ENCODE results near the gene TNIP2. TPM values are rescaled to one million over a fixed set of nuclear protein-coding genes. Genes with fewer than 3 reads are reported as not detected.

TNIP2 gene
- 19.0 TPM for polyA plus RNA-seq (ENCODE audit: insufficient read length)

DNA sequence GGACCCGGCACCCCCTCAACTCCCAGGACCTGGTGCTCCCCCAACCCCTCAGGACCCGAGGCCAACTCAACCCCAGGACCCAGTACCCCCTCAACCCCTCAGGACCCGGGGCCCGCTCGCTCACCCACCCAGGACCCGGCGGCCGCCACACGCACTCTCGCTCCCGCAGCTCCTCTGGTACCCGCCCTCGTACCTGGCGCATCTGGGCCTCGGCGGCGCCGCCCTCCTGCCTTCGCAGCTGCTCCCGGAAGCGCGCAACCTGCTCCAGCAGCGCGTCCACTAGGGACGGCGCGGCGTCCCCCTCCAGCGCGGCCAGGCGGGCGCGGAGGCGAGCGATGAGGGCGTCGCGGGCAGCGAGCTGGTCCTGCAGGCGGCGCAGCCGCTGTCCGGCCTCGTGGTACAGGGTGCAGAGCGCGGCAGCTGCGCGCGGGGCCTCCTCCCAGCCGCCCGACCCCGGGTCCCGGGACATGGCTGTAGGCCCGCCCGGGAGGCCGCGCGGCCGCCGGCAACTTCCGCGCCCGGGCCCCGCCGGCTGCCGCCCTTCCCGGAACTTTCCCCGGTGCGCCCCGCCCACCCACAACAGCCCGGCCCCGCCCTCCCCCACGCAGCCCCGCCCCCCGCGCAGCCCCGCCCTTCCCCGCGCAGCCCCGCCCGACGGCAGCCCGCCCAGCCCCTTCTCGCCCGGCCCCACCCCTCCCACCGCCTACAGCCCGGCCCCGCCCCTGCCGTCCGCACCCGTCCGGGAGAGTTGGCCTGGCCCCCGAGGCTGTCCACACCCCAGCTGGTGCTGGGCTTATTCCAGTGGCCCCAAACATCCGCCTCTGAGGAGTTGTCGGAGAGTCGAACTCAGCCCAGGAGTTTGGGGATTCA, at the start of gene TNIP2:
Gene TNIP2, minus strand, starts transcription at position 516 of the 870 bp plus-strand sequence. Its CDS starts 47 bp downstream, at position 469.
- DNase-seq: peak; percentile 73

- no peak for DNase-seq
These were observed 48.9 kb upstream of the TNIP2 start for GRCh38 chr4:2804973-2805501.

GRCh38 chr4:2804449-2804972, 48.4 kb upstream of the TNIP2 start:
- DNase-seq: no peak

GRCh38 chr4:2803624-2804448, 47.7 kb upstream of the TNIP2 start:
- DNase-seq: no peak

DNA sequence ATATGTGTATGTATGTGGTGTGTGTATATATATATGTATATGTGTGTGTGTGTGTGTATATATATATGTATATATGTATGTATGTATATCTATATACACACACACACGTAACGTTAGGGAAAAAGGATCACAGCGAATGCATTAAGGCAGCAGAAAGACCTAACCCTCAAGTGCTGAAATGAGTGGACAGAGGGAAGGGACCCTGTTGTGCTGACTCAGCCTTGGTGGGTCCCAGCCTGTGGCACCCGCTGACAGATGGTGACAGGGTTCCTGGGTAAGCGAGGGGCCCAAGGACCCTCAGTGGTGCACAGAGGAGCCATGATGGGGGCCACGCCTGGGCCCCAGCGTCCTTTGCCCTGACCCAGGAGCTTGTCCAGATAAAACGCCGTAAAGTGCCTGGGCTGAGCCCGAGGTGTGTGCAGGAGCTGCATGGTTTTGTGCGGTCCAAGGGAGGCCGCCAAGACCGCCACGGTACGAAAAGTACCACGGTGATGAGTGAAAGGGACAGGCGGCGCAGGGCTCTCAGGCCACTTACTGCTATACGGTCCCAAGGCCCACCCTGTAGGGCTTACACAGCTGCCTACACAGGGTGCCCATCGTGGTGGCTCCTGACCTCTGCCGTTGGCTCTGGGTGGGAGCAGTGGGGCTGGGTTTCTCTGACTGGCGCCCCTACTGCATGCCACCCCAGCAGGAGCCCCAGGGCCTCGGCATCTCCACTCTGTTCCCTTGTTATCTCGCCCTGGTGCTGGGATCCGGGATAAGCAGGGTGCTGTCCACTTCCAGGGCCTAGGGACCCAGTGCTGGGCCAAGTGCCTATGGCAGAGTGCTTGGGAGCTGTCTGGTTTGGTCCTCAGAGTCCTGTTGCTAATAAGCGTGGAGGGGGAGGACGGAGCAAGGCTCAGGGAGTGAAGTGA, 46.7 kb upstream of the TNIP2 start:
- DNase-seq: no peak

DNA sequence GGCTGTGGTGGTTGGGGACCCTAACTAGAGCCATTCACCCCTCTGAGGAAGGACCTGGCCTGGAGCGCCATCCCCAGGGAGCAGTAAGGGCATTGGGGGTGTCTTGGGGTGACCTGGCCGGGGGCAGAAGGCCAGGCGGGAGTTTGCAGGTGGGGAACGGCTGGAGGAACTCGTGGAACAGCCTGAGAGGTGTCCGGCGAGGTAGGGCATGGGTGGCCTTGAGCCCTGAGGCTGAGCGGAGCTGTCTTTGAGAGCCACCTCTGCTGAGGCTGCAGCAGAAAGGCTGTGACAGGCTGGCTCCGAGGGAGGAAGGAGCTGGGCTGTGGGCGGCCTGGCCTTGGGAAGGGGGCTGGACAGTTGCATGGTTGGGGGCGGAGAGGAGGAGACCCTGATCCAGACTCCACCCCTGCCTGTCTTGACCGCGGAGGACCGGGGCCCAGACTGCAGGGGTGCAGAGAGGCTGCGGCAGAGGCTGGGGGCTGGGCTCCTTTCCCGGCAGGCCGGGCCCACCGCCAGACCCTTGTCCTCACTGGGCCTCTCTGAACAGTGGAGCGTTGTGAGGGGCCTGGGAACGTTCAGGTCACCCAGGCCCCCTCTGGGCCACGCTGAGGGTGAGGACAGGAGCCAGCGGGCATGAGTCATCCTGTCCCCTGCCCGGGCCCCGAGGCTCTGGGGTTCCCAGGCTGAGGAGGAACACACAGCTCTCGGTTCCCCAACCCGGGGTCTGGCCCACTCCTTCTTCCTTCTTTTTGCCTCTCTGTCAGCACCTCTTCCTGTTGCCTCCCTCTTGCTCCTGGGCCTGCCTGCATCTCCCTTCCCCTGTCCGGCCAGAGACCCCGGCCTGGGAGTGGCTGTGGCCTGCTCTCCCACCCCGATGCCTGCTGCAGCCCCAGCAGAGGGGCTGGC, 44.8 kb upstream of the TNIP2 start:
- peak; percentile 91 for DNase-seq

GRCh38 chr4:2799971-2800690, 44.0 kb upstream of the TNIP2 start:
- no peak for DNase-seq

GRCh38 chr4:2799224-2799911, 43.2 kb upstream of the TNIP2 start:
- DNase-seq: no peak

- peak; percentile 73 for DNase-seq
These were observed 42.5 kb upstream of the TNIP2 start for GRCh38 chr4:2798399-2799223.

DNA sequence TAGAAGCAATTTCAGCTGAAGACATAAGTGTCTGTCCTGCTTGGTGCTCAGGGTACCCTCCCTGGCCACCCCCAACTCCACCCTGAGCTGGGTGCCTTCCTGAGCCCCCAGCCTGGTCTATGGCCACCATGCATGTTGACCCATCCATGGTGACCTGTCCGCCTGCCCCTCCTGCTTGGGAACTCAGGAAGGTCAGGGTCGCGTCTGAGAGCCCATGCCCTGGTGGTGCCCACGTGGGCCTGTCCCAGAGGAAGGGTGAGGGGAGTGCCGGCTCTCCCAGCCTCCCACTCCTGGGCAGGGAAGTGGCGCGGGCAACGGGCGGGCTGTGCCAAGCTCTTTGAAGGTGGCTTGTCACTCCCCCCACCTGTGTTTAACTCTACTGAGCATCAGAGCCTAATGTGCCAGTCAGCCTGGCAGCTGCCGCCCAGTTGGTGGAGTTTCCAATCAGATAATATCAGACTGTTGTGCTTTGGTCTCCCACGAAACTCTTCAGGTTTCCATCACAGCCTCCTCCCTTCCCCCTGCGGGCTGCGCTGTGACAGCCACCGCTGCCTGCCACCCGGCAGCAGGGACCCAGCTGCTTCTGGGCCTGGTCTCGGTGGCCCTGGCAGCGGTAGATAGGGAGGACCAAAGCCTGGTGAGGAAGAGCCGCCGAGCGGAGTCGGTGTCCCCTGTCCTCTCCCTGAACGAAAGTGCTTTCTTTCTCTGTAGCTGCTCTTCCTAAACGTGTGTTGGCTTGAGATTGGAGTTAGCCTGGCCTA, 41.6 kb upstream of the TNIP2 start:
- no peak for DNase-seq

- no peak for DNase-seq
These were observed 40.9 kb upstream of the TNIP2 start for GRCh38 chr4:2796849-2797544.

DNA sequence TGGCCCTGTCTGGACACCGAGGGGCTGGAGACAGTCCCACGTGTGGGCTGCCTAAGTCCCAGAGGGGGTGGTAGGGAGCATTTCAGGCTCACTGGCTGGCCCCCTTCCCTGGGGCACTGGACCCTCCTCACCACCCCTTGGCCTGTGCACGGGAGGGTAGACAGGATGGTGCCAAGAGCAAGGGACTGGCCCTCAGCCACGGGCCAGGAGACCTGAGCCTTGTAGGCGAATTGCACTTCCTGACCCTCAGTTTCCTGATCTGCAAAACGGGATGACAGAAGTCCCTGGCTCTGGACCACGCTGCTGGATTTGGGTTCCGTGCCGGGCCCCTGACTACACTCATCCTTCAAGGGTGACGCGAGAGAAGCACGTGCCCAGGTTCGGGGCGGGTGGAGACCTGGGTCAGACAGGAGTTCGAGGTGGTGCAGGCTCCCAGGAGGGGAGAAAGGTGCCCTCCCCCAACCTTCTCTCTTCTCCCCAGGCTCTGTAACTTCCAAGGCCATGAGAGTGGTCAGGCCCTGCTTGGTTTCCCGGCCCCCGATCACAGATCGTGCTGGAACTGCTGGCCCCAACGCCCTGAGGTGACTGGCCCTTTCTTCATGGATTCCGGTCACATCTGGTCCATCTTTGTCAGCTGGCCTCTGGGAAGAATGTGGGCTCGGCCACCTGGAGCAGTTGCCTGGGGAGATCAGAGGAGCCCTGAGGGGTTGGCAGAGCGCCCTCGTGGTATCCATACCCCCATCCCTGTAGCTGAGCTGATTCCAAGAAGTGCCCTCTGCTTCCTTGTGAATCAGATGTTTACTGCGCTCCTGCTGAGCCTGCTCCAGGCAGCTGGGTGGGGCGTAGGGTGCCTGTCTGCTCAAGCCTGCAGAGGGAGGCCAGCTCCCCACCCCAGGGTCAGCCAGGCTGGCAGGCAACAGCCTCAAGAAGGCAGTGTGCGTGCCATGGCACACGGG, 40.0 kb upstream of the TNIP2 start:
- no peak for DNase-seq

DNA sequence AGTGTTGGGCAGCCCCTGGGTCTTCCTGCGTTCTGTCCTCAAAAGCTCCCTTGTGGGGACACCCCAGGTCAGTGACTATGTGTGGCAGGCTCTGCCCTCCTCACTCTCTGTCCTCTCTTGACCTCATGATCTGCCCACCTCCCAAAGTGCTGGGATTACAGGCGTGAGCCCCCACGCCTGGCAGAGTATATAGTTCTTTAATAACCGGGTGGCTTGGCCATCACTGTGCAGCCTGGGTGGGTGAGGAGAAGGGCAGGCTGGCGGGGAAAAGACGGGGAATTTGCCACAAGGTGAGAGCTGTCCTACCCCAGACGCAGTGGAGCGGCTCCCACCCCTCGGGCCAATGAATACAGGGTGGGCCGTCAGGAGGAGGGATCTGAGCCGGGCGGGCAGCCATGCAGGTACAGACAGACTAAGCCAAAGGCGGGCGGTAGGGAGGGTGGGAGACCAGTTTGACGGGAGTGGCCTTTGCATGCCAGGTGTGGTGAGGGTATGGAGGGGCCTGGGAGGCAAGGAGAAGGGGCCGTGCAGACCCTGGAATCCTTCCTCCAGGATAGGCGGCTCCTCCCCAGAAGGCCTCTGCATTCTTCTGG, 39.3 kb upstream of the TNIP2 start:
- no peak for DNase-seq

DNA sequence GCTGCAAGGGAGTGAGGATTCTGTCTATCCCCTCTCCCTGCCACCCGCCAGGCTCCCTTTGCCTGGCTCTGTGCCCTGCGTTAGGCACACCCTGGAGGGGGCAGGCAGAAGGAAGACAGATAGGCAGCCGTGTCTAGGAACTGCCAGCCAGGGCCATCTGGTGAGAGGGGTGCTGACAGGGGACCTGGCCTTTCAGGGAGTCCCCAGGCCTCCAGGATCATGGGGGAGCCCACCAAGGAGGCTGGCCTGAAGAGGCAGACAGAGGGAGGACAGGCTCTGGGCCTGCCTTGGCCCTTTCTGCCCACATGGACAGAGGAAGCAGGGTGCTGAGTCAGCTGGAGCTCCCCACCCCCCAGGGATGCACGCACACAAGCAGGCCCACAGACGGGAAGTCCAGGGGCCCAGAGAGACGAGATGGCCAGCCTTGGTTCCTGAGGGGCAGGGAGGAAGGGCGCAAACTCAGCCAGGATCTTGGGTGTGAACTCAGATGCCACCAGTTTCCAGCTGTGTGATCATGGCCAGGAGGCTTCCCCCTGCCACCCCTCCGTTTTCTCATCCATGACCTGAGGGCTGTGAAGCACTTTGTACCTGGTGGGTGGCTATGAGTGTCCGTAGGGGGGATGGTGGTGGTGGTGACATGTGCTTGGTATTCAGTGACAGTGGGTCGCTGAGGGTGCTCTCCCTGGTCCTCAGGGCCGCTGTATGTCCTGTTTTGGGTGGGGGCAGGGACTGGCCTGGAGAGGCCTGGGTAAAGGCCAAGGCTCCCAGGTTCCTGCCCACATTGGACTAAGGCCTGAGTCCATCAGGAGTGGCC, 38.6 kb upstream of the TNIP2 start:
- no peak for DNase-seq
